ENCODE measurements around the gene IFI6. TPM values are rescaled to one million over a fixed set of nuclear protein-coding genes. Genes with fewer than 3 reads are reported as not detected.

The IFI6 gene
- total RNA-seq, 1 experiment from 2014 or later = 4.3 TPM

GRCh38 chr1:27646676-27647075 lies 25.3 kb downstream of the IFI6 start:
- H3K18ac ChIP-seq (ENCODE audit: insufficient read length, low read depth, low read length) = no peak overlapping the region
- H3K27me3 Mint-ChIP-seq (ENCODE audit: low read depth) = peaks cover 2% of the 10 kb centered on the region
- no peak overlapping the region for H3K23ac ChIP-seq (ENCODE audit: insufficient read length, low read depth, low read length)
- H3K79me2 ChIP-seq (ENCODE audit: insufficient read depth, low read length) = no peaks in the 10 kb centered on the region
- H3K4me2 ChIP-seq (ENCODE audit: insufficient read depth, insufficient read length, low read length) = no peak overlapping the region
- no peak overlapping the region for H3K4me3 Mint-ChIP-seq
- H3K23me2 ChIP-seq (ENCODE audit: insufficient read length, low read depth, low read length, poor library complexity, severe bottlenecking) = no peaks in the 10 kb centered on the region
- H4K5ac ChIP-seq (ENCODE audit: insufficient read length, low read depth, low read length) = no peak overlapping the region
- H3K27me3 ChIP-seq (ENCODE audit: insufficient read depth, low read length) = no peaks in the 10 kb centered on the region
- H2BK20ac ChIP-seq (ENCODE audit: low read depth, low read length, poor library complexity, severe bottlenecking) = no peak overlapping the region
- no peaks in the 10 kb centered on the region for H3K9me3 ChIP-seq (ENCODE audit: control insufficient read depth, low read depth, low read length)
- no peak overlapping the region for H3K4ac ChIP-seq (ENCODE audit: low read depth, low read length)
- H2BK5ac ChIP-seq (ENCODE audit: insufficient read length, low read length) = no peak overlapping the region
- H3K4me1 Mint-ChIP-seq = peaks cover 20 to 26% of the 10 kb centered on the region in 2 experiments
- TF ChIP-seq, protein P1, sequence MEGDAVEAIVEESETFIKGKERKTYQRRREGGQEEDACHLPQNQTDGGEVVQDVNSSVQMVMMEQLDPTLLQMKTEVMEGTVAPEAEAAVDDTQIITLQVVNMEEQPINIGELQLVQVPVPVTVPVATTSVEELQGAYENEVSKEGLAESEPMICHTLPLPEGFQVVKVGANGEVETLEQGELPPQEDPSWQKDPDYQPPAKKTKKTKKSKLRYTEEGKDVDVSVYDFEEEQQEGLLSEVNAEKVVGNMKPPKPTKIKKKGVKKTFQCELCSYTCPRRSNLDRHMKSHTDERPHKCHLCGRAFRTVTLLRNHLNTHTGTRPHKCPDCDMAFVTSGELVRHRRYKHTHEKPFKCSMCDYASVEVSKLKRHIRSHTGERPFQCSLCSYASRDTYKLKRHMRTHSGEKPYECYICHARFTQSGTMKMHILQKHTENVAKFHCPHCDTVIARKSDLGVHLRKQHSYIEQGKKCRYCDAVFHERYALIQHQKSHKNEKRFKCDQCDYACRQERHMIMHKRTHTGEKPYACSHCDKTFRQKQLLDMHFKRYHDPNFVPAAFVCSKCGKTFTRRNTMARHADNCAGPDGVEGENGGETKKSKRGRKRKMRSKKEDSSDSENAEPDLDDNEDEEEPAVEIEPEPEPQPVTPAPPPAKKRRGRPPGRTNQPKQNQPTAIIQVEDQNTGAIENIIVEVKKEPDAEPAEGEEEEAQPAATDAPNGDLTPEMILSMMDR (conservative IDR thresholded peaks at IDR 0.05) = no peak
- no peaks in the 10 kb centered on the region for H4K20me1 ChIP-seq (ENCODE audit: control insufficient read depth, insufficient read depth, insufficient read length)
- H3K79me1 ChIP-seq (ENCODE audit: insufficient read depth, low read depth, low read length, poor library complexity, severe bottlenecking) = no peaks in the 10 kb centered on the region
- no peak overlapping the region for H3K27ac ChIP-seq (ENCODE audit: insufficient read length, low read depth, low read length)
- no peak overlapping the region for H3K56ac ChIP-seq (ENCODE audit: insufficient read length, low read depth, low read length)
- H4K8ac ChIP-seq (replicated peaks; ENCODE audit: insufficient read length, low read depth, low read length) = no peak overlapping the region
- no peak overlapping the region for H2BK120ac ChIP-seq (ENCODE audit: low read depth, low read length, poor library complexity, severe bottlenecking)
- H4K91ac ChIP-seq (ENCODE audit: insufficient read length, low read depth, low read length) = no peak overlapping the region
- no peaks in the 10 kb centered on the region for H3K36me3 Mint-ChIP-seq (ENCODE audit: insufficient read depth in 1 of 3, low read depth in 3 of 3)
- H2AK5ac ChIP-seq (ENCODE audit: insufficient read length, low read length) = no peak overlapping the region
- DNase-seq = no peak
- no peak overlapping the region for H3T11ph ChIP-seq (ENCODE audit: low read length)
- H2BK12ac ChIP-seq (ENCODE audit: insufficient read length, low read depth, low read length) = no peak overlapping the region
- H2BK15ac ChIP-seq (ENCODE audit: low read depth, low read length) = no peak overlapping the region
- H3K27ac Mint-ChIP-seq = no peak overlapping the region; a peak in 1 of 7 replicates
- H3K9me3 Mint-ChIP-seq = no peaks in the 10 kb centered on the region; a peak in 1 of 5 replicates
- no peak overlapping the region for H3K9ac ChIP-seq (ENCODE audit: extremely low read depth, insufficient read length, low read length)
- no peak overlapping the region for H2AFZ ChIP-seq (ENCODE audit: low read length)
- no CpG with 5 or more reads among the region's 8 CpGs for WGBS (ENCODE audit: extremely low coverage, insufficient read length, low lambda C conversion rate)
- H3K4me1 ChIP-seq (ENCODE audit: insufficient read depth, low read length) = peaks cover 10% of the 10 kb centered on the region
- no peak overlapping the region for H3K14ac ChIP-seq (ENCODE audit: insufficient read depth, low read length)

Data from H9 (cell line).